ENCODE data around the gene GSE1.

The GSE1 gene

GRCh38 chr16:85636234-85636812, 23.2 kb downstream of the GSE1 start:
- DNase-seq, result no peak

GRCh38 chr16:85637061-85637807, 24.1 kb downstream of the GSE1 start:
- no peak for DNase-seq

- no peak for DNase-seq
Observed at GRCh38 chr16:85637808-85638647, 24.9 kb downstream of the GSE1 start.

GRCh38 chr16:85638695-85639409, 25.7 kb downstream of the GSE1 start:
- DNase-seq, result no peak

GRCh38 chr16:85639529-85640253, 26.6 kb downstream of the GSE1 start:
- no peak for DNase-seq

- no peak for DNase-seq
Observed at GRCh38 chr16:85640254-85640558, 27.1 kb downstream of the GSE1 start.

- no peak for DNase-seq
Observed at GRCh38 chr16:85640585-85640984, 27.5 kb downstream of the GSE1 start.

- no peak for DNase-seq
Observed at GRCh38 chr16:85641305-85641704, 28.2 kb downstream of the GSE1 start.

- DNase-seq, result no peak
Observed at GRCh38 chr16:85641776-85642176, 28.7 kb downstream of the GSE1 start.

GRCh38 chr16:85642762-85643358, 29.7 kb downstream of the GSE1 start:
- DNase-seq, result no peak

GRCh38 chr16:85643631-85644030, 30.5 kb downstream of the GSE1 start:
- no peak for DNase-seq

- DNase-seq, result no peak
Observed at GRCh38 chr16:85644093-85644712, 31.1 kb downstream of the GSE1 start.

GRCh38 chr16:85645021-85645589, 32.0 kb downstream of the GSE1 start:
- no peak for DNase-seq

GRCh38 chr16:85646358-85646907, 33.3 kb downstream of the GSE1 start:
- DNase-seq, result no peak

GRCh38 chr16:85646976-85647375, 33.9 kb downstream of the GSE1 start:
- no peak for DNase-seq

GRCh38 chr16:85648070-85648714, 35.1 kb downstream of the GSE1 start:
- no peak for DNase-seq

- DNase-seq, result peak in 1 of 2 donors; percentile 17
Observed at GRCh38 chr16:85648805-85649204, 35.7 kb downstream of the GSE1 start.

GRCh38 chr16:85649411-85650134, 36.5 kb downstream of the GSE1 start:
- no peak for DNase-seq

GRCh38 chr16:85650135-85650843, 37.2 kb downstream of the GSE1 start:
- DNase-seq, result no peak

Data from activated CD4-positive, alpha-beta T cell treated with anti-CD3 and anti-CD28 coated beads for 4 hours (primary cell).